GM12878 (cell line): Measurements from ENCODE around the gene TMTC3. TPM values are rescaled to one million over a fixed set of nuclear protein-coding genes. Genes with fewer than 3 reads are reported as not detected.

Experiments used
- ATAC-seq: fragments of 200-7000 bp; cut with Tn5 transposase; 3 replicates; pipeline ENCODE4 v1.9.1; 2020; ENCODE audit warnings: mild to moderate bottlenecking, moderate library complexity
- BruUV-seq: library from RNA; stranded (reverse); fragments of 400-500 nt; replicated peaks from 2 replicates; lab custom pipeline; 2021; lab: Mats Ljungman, UMichigan
- CTCF ChIA-PET: fragments of 300-600 bp; sonication (Branson Sonifier 250); formaldehyde crosslinking; extraction: SDS; loops from one replicate; lab custom pipeline; 2021; ENCODE audit warnings: inconsistent platforms; lab: Yijun Ruan, JAX
- POLR2A ChIA-PET: fragments of 350-600 bp; formaldehyde crosslinking; extraction: SDS; loops from one replicate; lab custom pipeline; 2021; ENCODE audit warnings: inconsistent platforms; lab: Charles Lee
- RAD21 ChIA-PET: fragments of 300-600 bp; sonication (Branson Sonifier 250); formaldehyde crosslinking; loops from one replicate; lab custom pipeline; 2023; ENCODE audit warnings: antibody characterized with exemption; ENCODE audit not compliant: unreplicated experiment; lab: Charles Lee
- SMC1A ChIA-PET: fragments of 300-600 bp; sonication (Branson Sonifier 250); formaldehyde crosslinking; loops from one replicate; lab custom pipeline; 2023; ENCODE audit not compliant: unreplicated experiment, uncharacterized antibody; lab: Charles Lee
- DNase-seq: peaks from one replicate; pipeline ENCODE4 v3.0.0-alpha.2; 2011; ENCODE audit warnings: low read depth, low spot score
- FAIRE-seq: peaks from 3 replicates; lab custom pipeline; 2011; peaks lifted over from hg19 to GRCh38; lab: Jason Lieb, UNC
- H2AFZ ChIP-seq: 2 replicates; pipeline ENCODE4 v1.6.0; 2011; ENCODE audit warnings: low read depth, low read length, control low read depth; ENCODE audit not compliant: control insufficient read depth
- H3K27ac ChIP-seq: 2 replicates; pipeline ENCODE4 v1.5.1; 2011; ENCODE audit warnings: control low read depth; ENCODE audit not compliant: control insufficient read depth, insufficient read depth
- H3K27me3 ChIP-seq, 2 experiments: replicated peaks in 1 of 2; 2 replicates each; pipeline versions ENCODE4 v1.6.0 to v1.6.1; 2011; ENCODE audit warnings: low read length in 1 of 2; ENCODE audit not compliant: control insufficient read depth in 2 of 2, insufficient read depth in 2 of 2
- H3K36me3 ChIP-seq, 2 experiments: 2 replicates each; pipeline ENCODE4 v1.5.1; 2011; ENCODE audit warnings: low read length in 1 of 2; ENCODE audit not compliant: control insufficient read depth in 2 of 2, insufficient read depth in 2 of 2
- H3K4me1 ChIP-seq: 2 replicates; pipeline ENCODE4 v1.6.1; 2011; ENCODE audit warnings: mild to moderate bottlenecking, low read length, moderate library complexity, mixed read lengths; ENCODE audit not compliant: control insufficient read depth, insufficient read depth
- H3K4me2 ChIP-seq: 2 replicates; pipeline ENCODE4 v1.6.0; 2011; ENCODE audit warnings: control low read depth; ENCODE audit not compliant: control insufficient read depth, insufficient read depth
- H3K4me3 ChIP-seq: fragments of 200-600 bp; sonication (generic); 2 replicates; pipeline ENCODE4 v1.5.1; 2016
- H3K79me2 ChIP-seq: 2 replicates; pipeline ENCODE4 v1.6.0; 2011; ENCODE audit warnings: low read length; ENCODE audit not compliant: control insufficient read depth, insufficient read depth
- H3K9ac ChIP-seq: 2 replicates; pipeline ENCODE4 v1.8.0; 2011; ENCODE audit warnings: low read length, control low read depth, mixed read lengths; ENCODE audit not compliant: control insufficient read depth, insufficient read depth
- H3K9me3 ChIP-seq: replicated peaks from 3 replicates; pipeline ENCODE4 v1.5.1; 2011; ENCODE audit warnings: mild to moderate bottlenecking, low read length; ENCODE audit not compliant: control insufficient read depth, insufficient read depth
- H4K20me1 ChIP-seq: 2 replicates; pipeline ENCODE4 v1.6.0; 2011; ENCODE audit not compliant: control insufficient read depth, insufficient read depth
- BACH1 ChIP-seq: fragments of 450-650 bp; IDR thresholded peaks from 2 replicates; pipeline ENCODE4 v1.6.1; 2017; ENCODE audit warnings: mild to moderate bottlenecking, borderline replicate concordance
- CHD2 ChIP-seq: IDR thresholded peaks from 2 replicates; pipeline ENCODE4 v1.6.1; 2011; ENCODE audit warnings: low read depth, low read length, improper control_type of control experiment, borderline replicate concordance
- FOS ChIP-seq: IDR thresholded peaks from 3 replicates; pipeline ENCODE4 v1.6.1; 2011; ENCODE audit warnings: borderline replicate concordance; ENCODE audit not compliant: insufficient read length; ENCODE audit errors: extremely low read depth
- GATAD2B ChIP-seq: fragments of 450-650 bp; conservative IDR thresholded peaks from 2 replicates; pipeline ENCODE4 v1.6.1; 2017; ENCODE audit warnings: low read depth, mild to moderate bottlenecking, moderate library complexity
- ZZZ3 ChIP-seq: IDR thresholded peaks from 2 replicates; pipeline ENCODE4 v1.6.1; 2011; ENCODE audit warnings: low read depth; ENCODE audit not compliant: control insufficient read depth, insufficient read length
- WGBS: methylation state at CpG from one replicate; pipeline ENCODE4 v1.1.6; 2016; ENCODE audit warnings: low lambda C conversion rate; ENCODE audit not compliant: insufficient replicate concordance, insufficient coverage; ENCODE audit errors: missing lambda C conversion rate; 5-methylcytosine and 5-hydroxymethylcytosine counted together
- in situ Hi-C: fragments of 300-500 bp; cut with MboI; formaldehyde crosslinking; loops from 9 replicates; pipeline ENCODE4 v1.14.3; 2018; ENCODE audit warnings: mixed read lengths
- intact Hi-C: fragments of 100-400 bp; cut with micrococcal nuclease; formaldehyde crosslinking; loops from one replicate; pipeline ENCODE4 v1.14.2; 2022; ENCODE audit not compliant: unreplicated experiment
- polyA plus RNA-seq, 11 experiments: library from polyadenylated mRNA; depleted of rRNA in 4 of 11; unstranded in 6 of 11; stranded (reverse) in 5 of 11; fragments of >200 nt; fragmentation: Nextera tagmentation in 4 of 11; fragmentation: Illumina TruSeq in 1 of 11; extraction: Ambion mirVana in 4 of 11; extraction: Trizol in 1 of 11; gene quantifications; 1 replicate in 1 of 11; 2 replicates in 10 of 11; pipeline versions ENCODE4 v1.2.1 to v1.2.3, GENCODE V29; 2011 to 2016; ENCODE audit warnings: inconsistent platforms in 2 of 11, missing spikeins in 2 of 11, low read depth in 1 of 11
- total RNA-seq, 4 experiments: library from RNA; depleted of rRNA in 3 of 4; stranded (reverse); fragments of >200 nt in 3 of 4; fragmentation: Illumina TruSeq in 1 of 4; extraction: Trizol in 1 of 4; gene quantifications; 2 replicates each; pipeline versions ENCODE4 v1.2.1 to v1.2.3, GENCODE V29; 2013 to 2021
- TF ChIP-seq, protein P1 (sequence below): IDR thresholded peaks from 2 replicates; pipeline ENCODE4 v1.6.1; 2011; ENCODE audit warnings: low read depth, mild to moderate bottlenecking, low read length, moderate library complexity, borderline replicate concordance; ENCODE audit errors: extremely low read depth
- TF ChIP-seq, protein P2 (sequence below): fragments of 450-650 bp; IDR thresholded peaks from 2 replicates; pipeline ENCODE4 v1.6.1; 2017; ENCODE audit warnings: borderline replicate concordance
- TF ChIP-seq, protein P3 (sequence below): fragments of 450-650 bp; IDR thresholded peaks from 2 replicates; pipeline ENCODE4 v1.6.1; 2016; ENCODE audit warnings: mild to moderate bottlenecking, moderate library complexity, borderline replicate concordance

Gene TMTC3
- total and polyA plus RNA-seq, 10 of the 15 experiments (the other 5 are each of a cell fraction or from before 2014, with no cell fraction given) = 1.4 to 5.7 (median 3.5) TPM

DNA sequence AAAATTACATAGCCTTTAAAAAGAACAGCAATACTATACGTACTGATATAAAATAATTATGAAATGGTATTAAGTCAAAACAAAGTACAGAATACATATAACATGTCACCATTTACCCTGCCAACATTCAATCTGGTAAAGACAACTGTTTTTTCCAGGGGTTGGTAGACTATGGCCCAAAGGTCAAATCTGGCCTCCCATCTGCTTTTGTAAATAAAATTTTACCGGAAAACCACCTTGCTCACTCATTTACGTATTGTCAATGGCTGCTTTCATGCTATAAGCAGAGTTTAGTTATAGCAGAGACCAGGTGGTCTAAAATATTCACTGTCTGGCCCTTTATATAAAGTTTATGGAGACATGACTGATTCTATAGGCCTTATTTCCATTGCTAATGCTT lies 14.3 kb upstream of the TMTC3 start:
- no peak overlapping the region for H3K4me2 ChIP-seq
- no peak for TF ChIP-seq CHD2
- TF ChIP-seq, protein P1, sequence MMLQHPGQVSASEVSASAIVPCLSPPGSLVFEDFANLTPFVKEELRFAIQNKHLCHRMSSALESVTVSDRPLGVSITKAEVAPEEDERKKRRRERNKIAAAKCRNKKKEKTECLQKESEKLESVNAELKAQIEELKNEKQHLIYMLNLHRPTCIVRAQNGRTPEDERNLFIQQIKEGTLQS = no peak
- H3K27me3 ChIP-seq = no peaks in the 10 kb centered on the region
- POLR2A ChIA-PET = no interaction called here
- H4K20me1 ChIP-seq = no peaks in the 10 kb centered on the region
- H3K9ac ChIP-seq = no peak overlapping the region
- H3K36me3 ChIP-seq = peaks cover 0 to 9% of the 10 kb centered on the region in 2 experiments; a peak in 1 of 4 replicates
- H3K4me1 ChIP-seq = no peaks in the 10 kb centered on the region
- in situ Hi-C loops (loop anchor here (25.0 kb wide), 1 partner anchor 1384 kb away; the partner anchor contains the start of gene GALNT4), intact Hi-C loops (no loop called here)
- SMC1A ChIA-PET = interaction anchor here (0.9 kb wide), 1 partner anchor 9 kb away, joined by 3 read pairs; no protein-coding TSS in a partner anchor
- no peaks in the 10 kb centered on the region for H3K9me3 ChIP-seq
- no peak overlapping the region for H3K27ac ChIP-seq
- no peak overlapping the region for H3K4me3 ChIP-seq
- H2AFZ ChIP-seq = no peak overlapping the region
- no peak for DNase-seq
- no peak for FAIRE-seq
- WGBS = 96% methylated on average over 3 of the region's 3 CpGs
- RAD21 ChIA-PET = no interaction called here
- no peak for ATAC-seq
- BruUV-seq = no TSS peak
- CTCF ChIA-PET = no interaction called here
- H3K79me2 ChIP-seq = no peaks in the 10 kb centered on the region

DNA sequence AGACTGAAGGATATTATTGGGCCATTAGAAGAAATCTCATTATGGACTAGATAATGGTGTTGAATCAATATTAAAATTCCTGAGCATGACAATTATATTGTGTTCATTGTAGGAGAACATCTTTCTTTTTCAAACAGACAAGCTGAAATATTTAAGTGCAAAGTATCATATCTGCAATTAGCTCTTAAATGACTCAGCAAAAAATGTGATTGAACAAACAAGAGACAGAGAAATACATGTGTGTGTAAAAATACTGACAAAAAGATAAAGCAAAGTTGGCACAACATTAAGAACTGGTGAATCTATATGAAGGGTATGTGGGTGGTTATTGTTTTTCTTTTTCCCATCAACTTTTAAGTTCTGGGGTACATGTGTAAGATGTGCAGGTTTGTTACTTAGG lies 9.7 kb upstream of the TMTC3 start:
- Histone ChIP-seq H4K20me1 (no peaks in the 10 kb centered on the region), H3K4me1 (no peaks in the 10 kb centered on the region), H3K27ac (no peak overlapping the region), H2AFZ (no peak overlapping the region), H3K36me3 (no peaks in the 10 kb centered on the region; a peak in 1 of 4 replicates), H3K4me2 (no peak overlapping the region), H3K9me3 (no peaks in the 10 kb centered on the region), H3K4me3 (no peak overlapping the region), H3K27me3 (no peaks in the 10 kb centered on the region), H3K79me2 (no peaks in the 10 kb centered on the region), H3K9ac (no peak overlapping the region)
- SMC1A ChIA-PET = no interaction called here
- DNase-seq (no peak), FAIRE-seq (no peak), ATAC-seq (no peak; the same call in 2 of the 3 replicates)
- CTCF ChIA-PET = interaction anchor here (1.1 kb wide), 1 partner anchor 11 kb away, joined by 4 read pairs; no protein-coding TSS in a partner anchor
- intact Hi-C loops (no loop called here), in situ Hi-C loops (loop anchor here (25.0 kb wide), 1 partner anchor 1380 kb away; the partner anchor contains the start of gene GALNT4)
- TF ChIP-seq BACH1 (no peak; the same call in 1 of the 2 replicates), ZZZ3 (no peak), GATAD2B (no peak), FOS (no peak)
- TF ChIP-seq, protein P2, sequence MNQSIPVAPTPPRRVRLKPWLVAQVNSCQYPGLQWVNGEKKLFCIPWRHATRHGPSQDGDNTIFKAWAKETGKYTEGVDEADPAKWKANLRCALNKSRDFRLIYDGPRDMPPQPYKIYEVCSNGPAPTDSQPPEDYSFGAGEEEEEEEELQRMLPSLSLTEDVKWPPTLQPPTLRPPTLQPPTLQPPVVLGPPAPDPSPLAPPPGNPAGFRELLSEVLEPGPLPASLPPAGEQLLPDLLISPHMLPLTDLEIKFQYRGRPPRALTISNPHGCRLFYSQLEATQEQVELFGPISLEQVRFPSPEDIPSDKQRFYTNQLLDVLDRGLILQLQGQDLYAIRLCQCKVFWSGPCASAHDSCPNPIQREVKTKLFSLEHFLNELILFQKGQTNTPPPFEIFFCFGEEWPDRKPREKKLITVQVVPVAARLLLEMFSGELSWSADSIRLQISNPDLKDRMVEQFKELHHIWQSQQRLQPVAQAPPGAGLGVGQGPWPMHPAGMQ = no peak
- TF ChIP-seq, protein P3, sequence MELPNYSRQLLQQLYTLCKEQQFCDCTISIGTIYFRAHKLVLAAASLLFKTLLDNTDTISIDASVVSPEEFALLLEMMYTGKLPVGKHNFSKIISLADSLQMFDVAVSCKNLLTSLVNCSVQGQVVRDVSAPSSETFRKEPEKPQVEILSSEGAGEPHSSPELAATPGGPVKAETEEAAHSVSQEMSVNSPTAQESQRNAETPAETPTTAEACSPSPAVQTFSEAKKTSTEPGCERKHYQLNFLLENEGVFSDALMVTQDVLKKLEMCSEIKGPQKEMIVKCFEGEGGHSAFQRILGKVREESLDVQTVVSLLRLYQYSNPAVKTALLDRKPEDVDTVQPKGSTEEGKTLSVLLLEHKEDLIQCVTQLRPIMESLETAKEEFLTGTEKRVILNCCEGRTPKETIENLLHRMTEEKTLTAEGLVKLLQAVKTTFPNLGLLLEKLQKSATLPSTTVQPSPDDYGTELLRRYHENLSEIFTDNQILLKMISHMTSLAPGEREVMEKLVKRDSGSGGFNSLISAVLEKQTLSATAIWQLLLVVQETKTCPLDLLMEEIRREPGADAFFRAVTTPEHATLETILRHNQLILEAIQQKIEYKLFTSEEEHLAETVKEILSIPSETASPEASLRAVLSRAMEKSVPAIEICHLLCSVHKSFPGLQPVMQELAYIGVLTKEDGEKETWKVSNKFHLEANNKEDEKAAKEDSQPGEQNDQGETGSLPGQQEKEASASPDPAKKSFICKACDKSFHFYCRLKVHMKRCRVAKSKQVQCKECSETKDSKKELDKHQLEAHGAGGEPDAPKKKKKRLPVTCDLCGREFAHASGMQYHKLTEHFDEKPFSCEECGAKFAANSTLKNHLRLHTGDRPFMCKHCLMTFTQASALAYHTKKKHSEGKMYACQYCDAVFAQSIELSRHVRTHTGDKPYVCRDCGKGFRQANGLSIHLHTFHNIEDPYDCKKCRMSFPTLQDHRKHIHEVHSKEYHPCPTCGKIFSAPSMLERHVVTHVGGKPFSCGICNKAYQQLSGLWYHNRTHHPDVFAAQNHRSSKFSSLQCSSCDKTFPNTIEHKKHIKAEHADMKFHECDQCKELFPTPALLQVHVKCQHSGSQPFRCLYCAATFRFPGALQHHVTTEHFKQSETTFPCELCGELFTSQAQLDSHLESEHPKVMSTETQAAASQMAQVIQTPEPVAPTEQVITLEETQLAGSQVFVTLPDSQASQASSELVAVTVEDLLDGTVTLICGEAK = no peak
- no TSS peak for BruUV-seq
- POLR2A ChIA-PET = interaction anchor here (1.3 kb wide), 1 partner anchor 10 kb away, joined by 4 read pairs; the partner anchor contains the start of genes CEP290 and TMTC3
- RAD21 ChIA-PET = no interaction called here
